Psoas muscle (tissue), 8 donors: Measurements from ENCODE around the gene PDZD2. TPM values are rescaled to one million over a fixed set of nuclear protein-coding genes. Genes with fewer than 3 reads are reported as not detected.

Experiments used
- ATAC-seq, 4 donors: fragments of 200-7000 bp; cut with Tn5 transposase; one replicate each; pipeline ENCODE4 v1.9.1; 2020; ENCODE audit warnings: moderate library complexity in 3 of 4, mild to moderate bottlenecking in 2 of 4
- DNase-seq, 2 donors: peaks; one replicate each; pipeline ENCODE4 v3.0.0-alpha.2; 2020
- H3K27ac ChIP-seq: fragments of 200-600 bp; one replicate; pipeline ENCODE4 v1.8.0; 2022
- H3K27me3 ChIP-seq, 3 donors: fragments of 200-600 bp in 1 of 3; one replicate each; pipeline versions ENCODE4 v1.6.1 to v1.8.0; 2013 to 2022; ENCODE audit warnings: low read length in 2 of 3, mild to moderate bottlenecking in 2 of 3, moderate library complexity in 1 of 3; ENCODE audit not compliant: insufficient read depth in 3 of 3
- H3K36me3 ChIP-seq, 2 donors: fragments of 200-600 bp in 1 of 2; one replicate each; pipeline versions ENCODE4 v1.6.1 to v1.8.0; 2013 to 2022; ENCODE audit warnings: low read depth in 1 of 2, mild to moderate bottlenecking in 1 of 2, moderate library complexity in 1 of 2; ENCODE audit not compliant: insufficient read depth in 1 of 2
- H3K4me1 ChIP-seq: fragments of 200-600 bp; one replicate; pipeline ENCODE4 v1.8.0; 2022
- H3K4me3 ChIP-seq: fragments of 200-600 bp; one replicate; pipeline ENCODE4 v1.8.0; 2022; ENCODE audit warnings: mild to moderate bottlenecking
- H3K9me3 ChIP-seq: fragments of 200-600 bp; one replicate; pipeline ENCODE4 v1.8.0; 2022
- WGBS, 3 donors: extraction: QIAGEN DNeasy Blood & Tissue Kit; methylation state at CpG; one replicate each; pipeline versions ENCODE4 v1.1.6 to v1.1.7; 2013; 5-methylcytosine and 5-hydroxymethylcytosine counted together
- intact Hi-C, 2 donors: fragments of 100-400 bp; cut with DNase I; formaldehyde crosslinking; loops; one replicate each; pipeline versions ENCODE4 v1.11.0 to v1.14.2; 2022
- polyA plus RNA-seq, 3 donors: library from polyadenylated mRNA; stranded (reverse); fragments of 200-250 nt; gene quantifications; one replicate each; pipeline ENCODE4 v1.2.3, GENCODE V29; 2013
- total RNA-seq, 4 donors: library from RNA; stranded (reverse); fragmentation: NEBNext Ultra II Directional in 2 of 4; extraction: Animal tissue kit (Norgen Biotek cat#: 25700) in 2 of 4; gene quantifications; one replicate each; pipeline versions ENCODE4 v1.2.1 to v1.2.4, GENCODE V29; 2021 to 2023
- TF ChIP-seq, protein P1 (sequence below): fragments of 200-600 bp; IDR thresholded peaks from one replicate; pipeline ENCODE4 v1.8.0; 2022; ENCODE audit warnings: antibody characterized with exemption
- donor health status: healthy with polysubstance abuse.
- donor health status: DM: no; HTN: no; CAD: no; lungs with moderate emphysema.
- donor health status: Bipolar disorder and iron deficiency.
- donor health status: healthy.
- donor health status: DM: yes; HTN: yes; CAD: no.
- donor health status: DM: no; HTN: no; CAD: no.
- donor health status: DM: no; HTN: no; CAD: no.
- donor health status: DM: yes; HTN: yes; CAD: no.

The PDZD2 gene
- total and polyA plus RNA-seq, 7 donors = 1.4 to 17.5 (median 4.5) TPM

DNA sequence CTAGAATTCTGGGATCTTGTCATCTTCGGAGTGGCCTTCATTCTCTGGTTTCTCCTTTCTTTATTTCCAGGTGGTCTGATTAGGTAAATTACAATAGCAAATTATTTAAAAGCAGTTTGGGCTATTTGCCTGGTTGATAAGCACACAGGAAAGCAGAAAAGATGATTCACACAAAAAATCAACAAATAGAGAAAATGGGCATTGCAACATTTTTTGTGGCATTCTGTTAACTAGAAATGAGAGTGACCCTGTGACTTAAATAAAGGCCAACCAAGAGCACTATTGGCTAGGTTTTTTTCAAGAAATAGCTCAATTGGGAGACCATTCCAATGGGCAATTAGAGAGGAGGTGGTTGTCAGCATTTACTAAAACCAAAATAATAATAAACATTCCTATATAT lies 6.5 kb upstream of the PDZD2 start:
- TF ChIP-seq, protein P1, sequence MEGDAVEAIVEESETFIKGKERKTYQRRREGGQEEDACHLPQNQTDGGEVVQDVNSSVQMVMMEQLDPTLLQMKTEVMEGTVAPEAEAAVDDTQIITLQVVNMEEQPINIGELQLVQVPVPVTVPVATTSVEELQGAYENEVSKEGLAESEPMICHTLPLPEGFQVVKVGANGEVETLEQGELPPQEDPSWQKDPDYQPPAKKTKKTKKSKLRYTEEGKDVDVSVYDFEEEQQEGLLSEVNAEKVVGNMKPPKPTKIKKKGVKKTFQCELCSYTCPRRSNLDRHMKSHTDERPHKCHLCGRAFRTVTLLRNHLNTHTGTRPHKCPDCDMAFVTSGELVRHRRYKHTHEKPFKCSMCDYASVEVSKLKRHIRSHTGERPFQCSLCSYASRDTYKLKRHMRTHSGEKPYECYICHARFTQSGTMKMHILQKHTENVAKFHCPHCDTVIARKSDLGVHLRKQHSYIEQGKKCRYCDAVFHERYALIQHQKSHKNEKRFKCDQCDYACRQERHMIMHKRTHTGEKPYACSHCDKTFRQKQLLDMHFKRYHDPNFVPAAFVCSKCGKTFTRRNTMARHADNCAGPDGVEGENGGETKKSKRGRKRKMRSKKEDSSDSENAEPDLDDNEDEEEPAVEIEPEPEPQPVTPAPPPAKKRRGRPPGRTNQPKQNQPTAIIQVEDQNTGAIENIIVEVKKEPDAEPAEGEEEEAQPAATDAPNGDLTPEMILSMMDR = no peak
- intact Hi-C loops = no loop called here
- DNase-seq (no peak), ATAC-seq (no peak)
- H3K27me3 ChIP-seq = no peaks in the 10 kb centered on the region
- H3K36me3 ChIP-seq = no peaks in the 10 kb centered on the region
- no peak overlapping the region for H3K27ac ChIP-seq
- WGBS, 3 donors = 83 to 100% (median 89%) methylated on average over 1 of the region's 1 CpG
- H3K9me3 ChIP-seq = no peaks in the 10 kb centered on the region
- no peak overlapping the region for H3K4me3 ChIP-seq
- no peaks in the 10 kb centered on the region for H3K4me1 ChIP-seq

DNA sequence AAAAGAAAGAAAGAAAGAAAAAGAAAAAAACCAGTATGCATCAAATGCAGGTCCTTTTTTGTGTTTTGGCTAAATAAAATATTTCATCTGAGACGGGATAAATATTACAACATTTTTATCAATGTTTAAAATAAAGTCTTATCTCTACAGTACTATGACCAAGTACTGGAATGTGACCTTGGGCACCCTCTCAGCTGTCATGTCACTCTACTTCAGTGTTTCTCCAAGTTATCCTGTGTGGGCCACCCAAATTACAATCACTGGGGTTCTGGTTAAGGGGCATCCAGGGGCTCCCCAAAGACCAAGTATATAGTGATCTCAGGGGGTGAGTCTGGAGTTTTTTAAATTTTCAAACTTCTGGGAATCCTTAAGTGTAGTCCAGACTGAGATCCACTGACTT lies 3.5 kb upstream of the PDZD2 start:
- intact Hi-C loops = loop anchor here in 1 of 2 donors (5.0 kb wide), 1 partner anchor 172 kb away; no protein-coding TSS in a partner anchor
- TF ChIP-seq, protein P1 = no peak
- peaks cover 0 to 7% (median 0%) of the 10 kb centered on the region in 3 donors for H3K27me3 ChIP-seq
- ATAC-seq (no peak), DNase-seq (no peak)
- no peaks in the 10 kb centered on the region for H3K36me3 ChIP-seq
- no peak overlapping the region for H3K27ac ChIP-seq
- no peaks in the 10 kb centered on the region for H3K9me3 ChIP-seq
- 34 to 58% (median 52%) methylated on average over 1 of the region's 1 CpG for WGBS, 3 donors
- no peak overlapping the region for H3K4me3 ChIP-seq
- H3K4me1 ChIP-seq = peaks cover 9% of the 10 kb centered on the region

DNA sequence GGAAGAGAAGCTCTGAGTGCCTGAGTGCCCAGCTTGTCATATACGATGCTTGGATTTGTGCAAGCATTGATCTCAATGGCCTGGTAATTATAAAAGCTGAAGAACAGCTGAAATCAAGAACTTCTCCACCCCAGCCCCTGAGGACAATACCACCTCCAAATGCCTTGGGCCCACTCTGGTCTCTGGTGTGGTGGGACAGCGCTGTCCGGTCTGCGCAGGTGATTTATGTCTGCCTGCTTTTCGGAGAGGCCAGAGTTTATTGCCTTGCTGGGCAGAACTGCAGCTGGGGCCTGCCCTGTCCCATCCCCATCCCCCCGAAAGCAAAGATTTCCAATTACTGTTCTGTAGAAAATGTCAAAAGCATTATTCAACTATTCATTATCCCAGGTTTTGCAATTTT lies 1.1 kb upstream of the PDZD2 start:
- no peak overlapping the region for H3K4me3 ChIP-seq
- TF ChIP-seq, protein P1 = no peak
- H3K36me3 ChIP-seq = no peaks in the 10 kb centered on the region
- H3K27ac ChIP-seq = no peak overlapping the region
- peaks cover 0 to 7% (median 0%) of the 10 kb centered on the region in 3 donors for H3K27me3 ChIP-seq
- DNase-seq (no peak), ATAC-seq (no peak)
- H3K4me1 ChIP-seq = peaks cover 9% of the 10 kb centered on the region
- WGBS, 3 donors = 90 to 96% (median 93%) methylated on average over 6 of the region's 6 CpGs
- H3K9me3 ChIP-seq = no peaks in the 10 kb centered on the region
- intact Hi-C loops = loop anchor here in 1 of 2 donors (5.0 kb wide), 1 partner anchor 169 kb away; no protein-coding TSS in a partner anchor

DNA sequence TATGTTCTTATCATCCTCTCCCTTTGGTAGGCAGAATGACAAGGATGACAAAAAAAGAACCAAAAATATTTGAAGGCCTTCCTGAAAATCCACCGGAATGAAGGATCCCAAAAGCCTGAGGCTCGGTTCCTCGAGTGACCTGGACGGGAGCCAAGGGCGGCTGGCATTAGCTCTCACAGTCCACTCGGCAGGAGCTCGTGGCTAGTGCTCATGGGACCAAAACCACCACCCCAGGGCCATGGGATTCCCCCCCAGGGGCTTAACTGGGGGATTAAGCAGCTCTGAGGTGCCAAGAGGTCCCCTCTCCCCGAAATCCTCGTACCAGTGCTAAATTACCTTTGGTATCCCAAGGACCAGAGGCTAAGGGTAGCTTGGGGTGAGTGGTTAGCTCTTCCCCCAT lies 586 bp upstream of the PDZD2 start:
- Histone ChIP-seq H3K4me1 (peaks cover 9% of the 10 kb centered on the region), H3K36me3 (no peaks in the 10 kb centered on the region), H3K27ac (no peak overlapping the region), H3K9me3 (no peaks in the 10 kb centered on the region), H3K27me3 (peaks cover 0 to 7% (median 0%) of the 10 kb centered on the region in 3 donors), H3K4me3 (peak overlapping the region; percentile 88)
- intact Hi-C loops = loop anchor here in 1 of 2 donors (5.0 kb wide), 1 partner anchor 169 kb away; no protein-coding TSS in a partner anchor
- WGBS, 3 donors = 11 to 18% (median 14%) methylated on average over 9 of the region's 9 CpGs
- peak in 1 of 4 donors; percentile 17 for ATAC-seq
- TF ChIP-seq, protein P1 = no peak
- DNase-seq = peak; percentile 31 to 67
